Right cardiac atrium (tissue), 5 donors: ENCODE data around the gene SUOX. TPM values are rescaled to one million over a fixed set of nuclear protein-coding genes. Genes with fewer than 3 reads are reported as not detected.
A peak's percentile ranks its signal among the peaks of the same experiment; 100 is the strongest.

Experiments used
- ATAC-seq, 2 donors: fragments of 200-7000 bp; cut with Tn5 transposase; one replicate each; pipeline versions ENCODE4 v1.8.0 to v1.9.1; 2020; ENCODE audit warnings: moderate library complexity in 2 of 2, mild to moderate bottlenecking in 1 of 2
- DNase-seq, 3 donors: peaks; one replicate each; pipeline ENCODE4 v3.0.0-alpha.2; 2020
- H3K27ac ChIP-seq: one replicate; pipeline ENCODE4 v1.5.1; 2013; ENCODE audit warnings: mild to moderate bottlenecking, low read length, control low read depth, moderate library complexity
- H3K27me3 ChIP-seq: one replicate; pipeline ENCODE4 v1.6.1; 2013; ENCODE audit not compliant: control insufficient read depth, insufficient read depth
- H3K4me1 ChIP-seq: one replicate; pipeline ENCODE4 v1.6.1; 2013; ENCODE audit warnings: low read length; ENCODE audit not compliant: control insufficient read depth, insufficient read depth
- H3K4me3 ChIP-seq: one replicate; pipeline ENCODE4 v1.5.1; 2013; ENCODE audit warnings: low read length, control low read depth
- H3K9me3 ChIP-seq: one replicate; pipeline ENCODE4 v1.6.1; 2013; ENCODE audit warnings: low read length; ENCODE audit not compliant: control insufficient read depth
- WGBS: extraction: QIAGEN DNeasy Blood & Tissue Kit; methylation state at CpG from one replicate; pipeline ENCODE4 v1.1.7; 2013; 5-methylcytosine and 5-hydroxymethylcytosine counted together
- intact Hi-C, 4 donors: fragments of 100-400 bp; cut with DNase I; formaldehyde crosslinking; loops; one replicate each; pipeline versions ENCODE4 v1.11.0 to v1.14.0; 2022 to 2023
- polyA plus RNA-seq: library from polyadenylated mRNA; stranded (reverse); fragments of 200-250 nt; gene quantifications from one replicate; pipeline ENCODE4 v1.2.3, GENCODE V29; 2013
- total RNA-seq, 4 donors: library from RNA; stranded (reverse); fragmentation: NEBNext Ultra II Directional; extraction: Animal tissue kit (Norgen Biotek cat#: 25700); gene quantifications; one replicate each; pipeline ENCODE4 v1.2.1, GENCODE V29; 2021
- donor health status: healthy with polysubstance abuse.
- donor health status: DM: no; HTN: yes; CAD: no.
- donor health status: DM: no; HTN: no; CAD: no.
- donor health status: DM: no; HTN: yes; CAD: no; lungs with severe emphysema.
- donor health status: DM: yes; HTN: yes; CAD: no.

The SUOX gene
- total and polyA plus RNA-seq, 5 donors = 20.7 to 30.8 (median 29.2) TPM

DNA sequence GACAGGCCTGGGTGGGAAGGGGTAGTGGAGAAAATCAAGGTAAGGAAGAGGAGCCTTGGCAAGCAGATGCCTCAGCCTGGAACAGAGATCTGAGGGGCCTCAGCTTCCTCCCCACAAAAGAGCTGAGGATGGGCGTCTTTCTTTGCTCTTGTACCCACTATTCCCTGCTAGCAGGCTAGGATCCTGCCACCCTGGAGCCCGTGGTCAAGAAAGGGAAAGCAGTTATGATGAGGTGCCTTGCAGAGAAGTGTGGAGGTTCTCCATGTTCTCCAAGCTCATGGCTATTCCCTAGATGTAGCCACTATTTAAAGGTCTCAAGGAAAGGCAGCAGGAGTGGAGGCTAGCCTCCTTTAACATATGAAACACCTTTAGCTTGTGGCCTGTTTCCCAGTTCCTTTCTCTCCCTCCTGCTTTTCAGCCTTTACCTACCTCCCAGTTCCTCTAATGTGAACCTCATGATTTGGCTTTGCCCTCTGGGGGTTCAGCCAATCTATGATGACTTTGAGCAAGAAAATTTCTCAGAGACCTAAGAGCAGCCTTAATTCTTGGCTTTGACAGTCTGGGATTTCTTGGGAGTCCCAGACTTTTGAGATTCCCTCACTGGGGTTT, 24.9 kb downstream of the SUOX start:
- intact Hi-C loops = no loop called here
- no peak overlapping the region for H3K27ac ChIP-seq
- H3K4me3 ChIP-seq = no peak overlapping the region
- H3K9me3 ChIP-seq = no peaks in the 10 kb centered on the region
- DNase-seq (no peak), ATAC-seq (no peak)
- no peaks in the 10 kb centered on the region for H3K27me3 ChIP-seq
- peaks cover 9% of the 10 kb centered on the region for H3K4me1 ChIP-seq
- 44% methylated on average over 2 of the region's 2 CpGs for whole genome bisulfite sequencing

DNA sequence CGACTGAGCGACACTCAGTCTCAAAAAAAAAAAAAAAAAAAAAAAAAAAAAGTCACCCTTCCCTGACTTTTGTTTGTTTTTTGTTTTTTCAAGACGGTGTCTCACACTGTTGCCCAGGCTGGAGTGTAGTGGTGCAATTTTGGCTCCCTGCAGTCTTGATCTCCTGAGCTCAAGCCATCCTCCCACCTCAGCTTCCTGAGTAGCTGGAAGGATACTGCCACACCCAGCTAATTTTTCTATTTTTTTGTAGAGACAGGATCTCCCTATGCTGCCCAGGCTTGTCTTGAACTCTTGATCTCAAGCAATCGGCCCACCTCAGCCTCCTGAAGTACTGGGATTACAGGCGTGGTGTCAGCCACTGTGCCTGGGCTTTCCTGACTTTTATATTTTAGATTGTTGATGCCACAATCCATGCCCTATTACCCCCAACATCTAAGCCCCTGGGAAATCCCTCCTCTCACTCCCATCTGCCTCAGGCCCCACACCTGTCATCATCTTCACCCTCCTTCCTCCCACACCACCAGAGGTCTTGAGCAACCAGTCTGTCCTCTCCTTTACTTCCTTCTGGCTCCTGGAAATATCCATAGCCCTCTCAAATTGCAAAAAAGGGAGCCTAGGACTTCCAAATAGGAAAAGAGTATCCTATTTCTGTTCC, 31.6 kb downstream of the SUOX start:
- intact Hi-C loops = no loop called here
- no peak overlapping the region for H3K27ac ChIP-seq
- H3K9me3 ChIP-seq = no peaks in the 10 kb centered on the region
- DNase-seq (no peak), ATAC-seq (peak in 1 of 2 donors; percentile 24)
- WGBS = 74% methylated on average over 4 of the region's 5 CpGs
- no peaks in the 10 kb centered on the region for H3K27me3 ChIP-seq
- H3K4me1 ChIP-seq = no peaks in the 10 kb centered on the region
- no peak overlapping the region for H3K4me3 ChIP-seq

DNA sequence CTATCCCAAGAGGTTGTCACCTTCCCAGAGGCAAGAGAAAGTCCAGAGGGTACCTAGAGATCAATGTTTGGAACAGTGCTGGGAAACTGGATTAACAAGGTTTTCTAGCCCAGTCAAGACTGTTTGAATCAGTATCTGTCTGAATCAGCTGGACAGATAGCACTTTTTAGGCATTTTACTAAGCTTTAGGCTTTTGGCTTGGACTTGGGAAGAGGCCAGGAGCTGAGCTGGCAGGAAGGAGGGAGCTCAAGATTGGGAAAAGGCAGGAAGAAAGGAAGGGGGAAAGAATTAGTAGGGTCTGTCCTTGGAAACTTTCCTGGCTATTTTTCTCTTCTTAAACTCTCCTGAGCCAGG, 32.1 kb downstream of the SUOX start:
- intact Hi-C loops = no loop called here
- DNase-seq (no peak), ATAC-seq (no peak)
- H3K4me1 ChIP-seq = no peaks in the 10 kb centered on the region
- H3K4me3 ChIP-seq = no peak overlapping the region
- H3K27ac ChIP-seq = no peak overlapping the region
- H3K27me3 ChIP-seq = no peaks in the 10 kb centered on the region
- H3K9me3 ChIP-seq = no peaks in the 10 kb centered on the region

DNA sequence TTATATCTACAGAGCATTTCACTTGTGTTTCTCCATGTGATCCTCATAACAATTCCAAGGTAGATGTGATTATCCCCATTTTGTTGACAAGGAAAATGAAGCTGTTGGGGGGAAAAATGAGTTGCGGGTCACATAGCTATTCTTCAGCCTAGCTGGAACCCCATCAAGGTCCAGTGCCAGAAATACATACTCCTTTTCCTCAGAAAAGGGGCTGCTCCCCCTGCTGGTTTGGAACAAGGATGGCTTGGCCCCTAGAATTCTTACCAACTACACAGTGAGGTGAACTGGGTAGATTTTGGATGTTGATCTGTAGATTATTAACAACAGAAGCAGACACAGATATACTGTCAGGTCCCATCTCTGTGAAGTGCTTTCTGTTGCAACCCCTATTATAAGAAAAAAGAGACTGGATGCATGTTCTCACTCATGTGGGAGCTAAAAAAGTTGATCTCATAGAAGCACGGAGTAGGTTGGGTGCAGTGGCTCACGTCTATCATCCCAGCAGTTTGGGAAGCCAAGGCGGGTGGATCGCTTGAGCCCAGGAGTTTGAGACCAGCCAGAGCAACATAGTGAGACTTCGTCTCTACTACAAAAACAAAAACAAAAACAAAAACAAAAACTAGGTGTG, 32.7 kb downstream of the SUOX start:
- Histone ChIP-seq H3K27me3 (no peaks in the 10 kb centered on the region), H3K9me3 (no peaks in the 10 kb centered on the region), H3K4me1 (no peaks in the 10 kb centered on the region), H3K27ac (no peak overlapping the region), H3K4me3 (no peak overlapping the region)
- ATAC-seq (peak; percentile 65 to 70), DNase-seq (no peak)
- intact Hi-C loops = no loop called here
- WGBS = 82% methylated on average over 6 of the region's 6 CpGs

DNA sequence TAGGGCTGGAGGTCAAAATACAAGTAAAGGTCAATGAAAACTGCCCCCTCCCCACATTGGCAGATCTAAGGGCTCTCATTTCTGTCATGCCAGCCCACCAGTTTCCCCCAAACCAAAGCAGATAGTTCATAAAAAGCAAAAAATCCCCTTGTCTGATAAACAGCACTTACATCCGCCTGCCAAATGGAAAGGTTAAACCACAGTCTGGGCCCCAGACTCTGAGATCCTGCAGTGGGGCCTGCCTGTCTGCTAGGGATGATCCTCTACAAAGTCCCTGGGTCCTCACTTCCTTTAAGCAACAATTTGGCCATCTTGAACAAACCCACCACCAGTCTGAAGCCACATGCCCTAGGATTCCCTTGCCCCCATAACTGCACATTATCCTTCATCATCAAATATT, 34.9 kb downstream of the SUOX start:
- H3K27me3 ChIP-seq = no peaks in the 10 kb centered on the region
- no peaks in the 10 kb centered on the region for H3K4me1 ChIP-seq
- WGBS = 93% methylated on average over 1 of the region's 1 CpG
- intact Hi-C loops = no loop called here
- ATAC-seq (no peak), DNase-seq (no peak)
- H3K27ac ChIP-seq = no peak overlapping the region
- no peak overlapping the region for H3K4me3 ChIP-seq
- no peaks in the 10 kb centered on the region for H3K9me3 ChIP-seq

DNA sequence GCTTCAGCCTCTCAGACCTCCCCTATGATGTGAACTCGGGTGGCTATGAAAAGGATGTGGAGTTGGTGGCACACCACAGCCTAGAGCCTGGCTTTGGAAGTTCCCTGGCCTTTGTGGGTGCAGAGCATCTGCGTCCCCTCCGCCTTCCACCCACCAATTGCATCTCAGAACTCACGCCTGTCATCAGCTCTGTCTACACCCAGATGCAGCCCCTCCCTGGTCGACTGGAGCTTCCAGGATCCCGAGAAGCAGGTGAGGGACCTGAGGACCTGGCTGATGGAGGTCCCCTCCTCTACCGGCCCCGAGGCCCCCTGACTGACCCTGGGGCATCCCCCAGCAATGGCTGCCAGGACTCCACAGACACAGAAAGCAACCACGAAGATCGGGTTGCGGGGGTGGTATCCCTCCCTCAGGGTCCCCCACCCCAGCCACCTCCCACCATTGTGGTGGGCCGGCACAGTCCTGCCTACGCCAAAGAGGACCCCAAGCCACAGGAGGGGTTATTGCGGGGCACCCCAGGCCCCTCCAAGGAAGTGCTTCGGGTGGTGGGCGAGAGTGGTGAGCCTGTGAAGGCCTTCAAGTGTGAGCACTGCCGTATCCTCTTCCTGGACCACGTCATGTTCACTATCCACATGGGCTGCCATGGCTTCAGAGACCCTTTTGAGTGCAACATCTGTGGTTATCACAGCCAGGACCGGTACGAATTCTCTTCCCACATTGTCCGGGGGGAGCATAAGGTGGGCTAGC, 37.7 kb downstream of the SUOX start:
- 86% methylated on average over 21 of the region's 21 CpGs for WGBS
- no peaks in the 10 kb centered on the region for H3K4me1 ChIP-seq
- H3K27me3 ChIP-seq = no peaks in the 10 kb centered on the region
- peak in 1 of 3 donors; percentile 49 for DNase-seq
- no peak overlapping the region for H3K27ac ChIP-seq
- intact Hi-C loops = no loop called here
- H3K9me3 ChIP-seq = no peaks in the 10 kb centered on the region
- ATAC-seq = peak in 1 of 2 donors; percentile 12
- no peak overlapping the region for H3K4me3 ChIP-seq

DNA sequence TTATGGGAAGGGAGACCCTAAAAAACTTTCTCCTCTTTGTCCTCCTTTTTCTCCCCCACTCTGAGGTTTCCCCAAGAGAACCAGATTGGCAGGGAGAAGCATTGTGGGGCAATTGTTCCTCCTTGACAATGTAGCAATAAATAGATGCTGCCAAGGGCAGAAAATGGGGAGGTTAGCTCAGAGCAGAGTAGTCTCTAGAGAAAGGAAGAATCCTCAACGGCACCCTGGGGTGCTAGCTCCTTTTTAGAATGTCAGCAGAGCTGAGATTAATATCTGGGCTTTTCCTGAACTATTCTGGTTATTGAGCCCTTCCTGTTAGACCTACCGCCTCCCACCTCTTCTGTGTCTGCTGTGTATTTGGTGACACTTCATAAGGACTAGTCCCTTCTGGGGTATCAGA, 40.1 kb downstream of the SUOX start:
- intact Hi-C loops = no loop called here
- Histone ChIP-seq H3K27ac (no peak overlapping the region), H3K4me1 (no peaks in the 10 kb centered on the region), H3K9me3 (no peaks in the 10 kb centered on the region), H3K4me3 (no peak overlapping the region), H3K27me3 (no peaks in the 10 kb centered on the region)
- no peak for DNase-seq
- 66% methylated on average over 2 of the region's 2 CpGs for WGBS
- ATAC-seq = no peak

DNA sequence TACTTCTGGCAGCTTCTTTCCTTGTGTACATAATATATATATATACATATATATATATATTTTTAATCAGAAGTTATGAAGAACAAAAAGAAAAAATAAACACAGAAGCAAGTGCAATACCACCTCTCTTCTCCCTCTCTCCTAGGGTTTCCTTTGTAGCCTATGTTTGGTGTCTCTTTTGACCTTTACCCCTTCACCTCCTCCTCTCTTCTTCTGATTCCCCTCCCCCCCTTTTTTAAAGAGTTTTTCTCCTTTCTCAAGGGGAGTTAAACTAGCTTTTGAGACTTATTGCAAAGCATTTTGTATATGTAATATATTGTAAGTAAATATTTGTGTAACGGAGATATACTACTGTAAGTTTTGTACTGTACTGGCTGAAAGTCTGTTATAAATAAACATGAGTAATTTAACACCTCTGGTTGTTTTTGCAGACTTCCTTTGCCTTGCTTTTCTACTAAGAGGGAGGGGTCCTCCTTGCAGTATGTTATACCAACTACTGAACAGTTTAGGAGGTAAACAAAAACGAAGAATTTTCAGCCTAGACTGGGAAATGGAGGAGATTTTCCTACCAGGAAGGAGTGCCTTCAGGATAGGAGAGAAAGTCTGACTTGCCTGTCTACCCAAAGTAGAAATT, 41.1 kb downstream of the SUOX start:
- H3K4me1 ChIP-seq = peaks cover 2% of the 10 kb centered on the region
- H3K9me3 ChIP-seq = no peaks in the 10 kb centered on the region
- no peaks in the 10 kb centered on the region for H3K27me3 ChIP-seq
- DNase-seq = no peak
- ATAC-seq = no peak
- 72% methylated on average over 2 of the region's 2 CpGs for WGBS
- no peak overlapping the region for H3K27ac ChIP-seq
- no peak overlapping the region for H3K4me3 ChIP-seq
- intact Hi-C loops = no loop called here

DNA sequence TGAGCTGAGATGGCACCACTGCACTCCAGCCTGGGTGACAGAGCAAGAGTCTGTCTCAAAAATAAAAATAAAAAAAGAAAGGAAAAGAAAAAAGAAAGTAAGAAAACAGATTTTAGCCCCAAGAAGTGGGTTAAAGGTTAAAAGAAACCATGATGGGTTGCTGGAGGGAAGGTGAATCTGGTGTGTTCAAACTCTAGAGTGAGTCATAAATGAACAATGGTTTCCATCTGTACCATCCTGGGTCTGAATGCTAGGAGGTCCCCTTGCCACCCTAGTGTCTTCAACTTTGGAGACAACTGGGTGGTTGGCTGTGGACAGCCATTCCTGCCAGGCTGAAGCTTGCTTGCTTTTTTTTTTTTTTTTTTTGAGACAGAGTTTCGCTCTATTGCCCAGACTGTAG, 43.1 kb downstream of the SUOX start:
- ATAC-seq = no peak

DNA sequence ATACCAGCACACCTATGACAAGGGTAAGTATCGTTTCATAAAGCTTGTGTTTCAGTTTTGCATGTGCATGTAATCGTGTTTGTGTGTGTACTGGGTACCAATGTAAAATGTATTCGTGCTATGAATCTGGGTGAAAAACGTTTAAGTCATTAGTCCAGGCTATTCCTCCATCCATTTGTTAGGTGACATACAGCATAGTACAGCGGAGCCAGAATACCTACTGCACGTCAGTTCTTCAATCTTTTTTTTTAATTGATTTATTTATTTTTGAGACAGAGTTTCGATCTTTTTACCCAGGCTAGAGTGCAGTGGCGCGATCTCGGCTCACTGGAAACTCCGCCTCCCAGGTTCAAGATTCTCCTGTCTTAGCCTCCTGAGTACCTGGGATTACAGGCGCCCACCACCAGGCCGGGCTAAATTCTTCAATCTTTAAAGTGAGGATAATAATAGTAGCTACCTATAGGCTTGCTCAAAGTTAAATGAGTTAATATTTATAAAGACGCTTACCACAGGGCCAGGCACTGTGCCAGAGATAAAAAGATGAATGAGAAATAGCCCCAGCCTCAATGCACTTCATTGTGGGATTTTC, 44.0 kb downstream of the SUOX start:
- ATAC-seq = no peak
- peaks cover 2% of the 10 kb centered on the region for H3K4me1 ChIP-seq
- WGBS = 67% methylated on average over 14 of the region's 14 CpGs

More for the DNA sequence above, 43.1 kb downstream of the SUOX start:
- Histone ChIP-seq H3K27me3 (no peaks in the 10 kb centered on the region), H3K9me3 (no peaks in the 10 kb centered on the region), H3K27ac (no peak overlapping the region), H3K4me3 (no peak overlapping the region), H3K4me1 (peaks cover 2% of the 10 kb centered on the region)
- 100% methylated on average over 1 of the region's 1 CpG for WGBS
- intact Hi-C loops = loop anchor here (5.0 to 10.0 kb wide), 3 partner anchors 33 to 45 kb away; partner anchors contain the start of gene SUOX (in 3 of the 4)
- no peak for DNase-seq

More for the DNA sequence above, 44.0 kb downstream of the SUOX start:
- Histone ChIP-seq H3K27ac (peak overlapping the region; percentile 82), H3K9me3 (no peaks in the 10 kb centered on the region), H3K4me3 (peak overlapping the region; percentile 58), H3K27me3 (no peaks in the 10 kb centered on the region)
- DNase-seq = no peak
- intact Hi-C loops = loop anchor here (5.0 to 10.0 kb wide), 3 partner anchors 34 to 46 kb away; partner anchors contain the start of gene SUOX (in 3 of the 4)
